Psoas muscle (tissue), 8 donors: ENCODE data around the gene RAPGEF3. TPM values are rescaled to one million over a fixed set of nuclear protein-coding genes. Genes with fewer than 3 reads are reported as not detected.

Experiments used
- ATAC-seq, 4 donors: fragments of 200-7000 bp; cut with Tn5 transposase; one replicate each; pipeline ENCODE4 v1.9.1; 2020; ENCODE audit warnings: moderate library complexity in 3 of 4, mild to moderate bottlenecking in 2 of 4
- DNase-seq, 2 donors: peaks; one replicate each; pipeline ENCODE4 v3.0.0-alpha.2; 2020
- H3K27ac ChIP-seq: fragments of 200-600 bp; one replicate; pipeline ENCODE4 v1.8.0; 2022
- H3K27me3 ChIP-seq, 3 donors: fragments of 200-600 bp in 1 of 3; one replicate each; pipeline versions ENCODE4 v1.6.1 to v1.8.0; 2013 to 2022; ENCODE audit warnings: low read length in 2 of 3, mild to moderate bottlenecking in 2 of 3, moderate library complexity in 1 of 3; ENCODE audit not compliant: insufficient read depth in 3 of 3
- H3K36me3 ChIP-seq, 2 donors: fragments of 200-600 bp in 1 of 2; one replicate each; pipeline versions ENCODE4 v1.6.1 to v1.8.0; 2013 to 2022; ENCODE audit warnings: low read depth in 1 of 2, mild to moderate bottlenecking in 1 of 2, moderate library complexity in 1 of 2; ENCODE audit not compliant: insufficient read depth in 1 of 2
- H3K4me1 ChIP-seq: fragments of 200-600 bp; one replicate; pipeline ENCODE4 v1.8.0; 2022
- H3K4me3 ChIP-seq: fragments of 200-600 bp; one replicate; pipeline ENCODE4 v1.8.0; 2022; ENCODE audit warnings: mild to moderate bottlenecking
- H3K9me3 ChIP-seq: fragments of 200-600 bp; one replicate; pipeline ENCODE4 v1.8.0; 2022
- WGBS, 3 donors: extraction: QIAGEN DNeasy Blood & Tissue Kit; methylation state at CpG; one replicate each; pipeline versions ENCODE4 v1.1.6 to v1.1.7; 2013; 5-methylcytosine and 5-hydroxymethylcytosine counted together
- intact Hi-C, 2 donors: fragments of 100-400 bp; cut with DNase I; formaldehyde crosslinking; loops; one replicate each; pipeline versions ENCODE4 v1.11.0 to v1.14.2; 2022
- polyA plus RNA-seq, 3 donors: library from polyadenylated mRNA; stranded (reverse); fragments of 200-250 nt; gene quantifications; one replicate each; pipeline ENCODE4 v1.2.3, GENCODE V29; 2013
- total RNA-seq, 4 donors: library from RNA; stranded (reverse); fragmentation: NEBNext Ultra II Directional in 2 of 4; extraction: Animal tissue kit (Norgen Biotek cat#: 25700) in 2 of 4; gene quantifications; one replicate each; pipeline versions ENCODE4 v1.2.1 to v1.2.4, GENCODE V29; 2021 to 2023
- TF ChIP-seq, protein P1 (sequence below): fragments of 200-600 bp; IDR thresholded peaks from one replicate; pipeline ENCODE4 v1.8.0; 2022; ENCODE audit warnings: antibody characterized with exemption
- donor health status: healthy with polysubstance abuse.
- donor health status: DM: no; HTN: no; CAD: no; lungs with moderate emphysema.
- donor health status: Bipolar disorder and iron deficiency.
- donor health status: healthy.
- donor health status: DM: yes; HTN: yes; CAD: no.
- donor health status: DM: no; HTN: no; CAD: no.
- donor health status: DM: no; HTN: no; CAD: no.
- donor health status: DM: yes; HTN: yes; CAD: no.

Gene RAPGEF3
- total and polyA plus RNA-seq, 7 donors: 5.1 to 29.9 (median 14.7) TPM

DNA sequence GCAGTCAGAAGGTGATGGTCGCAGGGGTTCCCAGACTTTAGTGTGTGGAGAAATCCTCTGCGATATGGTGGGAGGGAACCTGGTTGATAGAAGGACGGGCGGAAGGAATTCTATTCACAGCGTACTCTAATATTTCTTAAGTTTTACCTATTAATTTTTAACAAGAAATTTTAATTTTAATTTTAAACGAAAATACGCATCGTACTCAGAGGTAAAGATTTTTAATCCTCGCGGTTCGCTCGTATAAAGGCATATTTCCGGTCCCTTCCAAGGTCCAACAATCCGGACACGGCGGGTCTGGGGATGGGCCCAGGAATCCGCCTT lies 14.0 kb upstream of the RAPGEF3 start:
- no peaks in the 10 kb centered on the region for H3K9me3 ChIP-seq
- ATAC-seq: no peak
- WGBS, 3 donors: 12 to 14% (median 13%) methylated on average over 17 of the region's 17 CpGs
- H3K36me3 ChIP-seq: no peaks in the 10 kb centered on the region
- no peak for DNase-seq
- no peaks in the 10 kb centered on the region for H3K27me3 ChIP-seq
- H3K4me3 ChIP-seq: peak overlapping the region; percentile 98
- TF ChIP-seq, protein P1, sequence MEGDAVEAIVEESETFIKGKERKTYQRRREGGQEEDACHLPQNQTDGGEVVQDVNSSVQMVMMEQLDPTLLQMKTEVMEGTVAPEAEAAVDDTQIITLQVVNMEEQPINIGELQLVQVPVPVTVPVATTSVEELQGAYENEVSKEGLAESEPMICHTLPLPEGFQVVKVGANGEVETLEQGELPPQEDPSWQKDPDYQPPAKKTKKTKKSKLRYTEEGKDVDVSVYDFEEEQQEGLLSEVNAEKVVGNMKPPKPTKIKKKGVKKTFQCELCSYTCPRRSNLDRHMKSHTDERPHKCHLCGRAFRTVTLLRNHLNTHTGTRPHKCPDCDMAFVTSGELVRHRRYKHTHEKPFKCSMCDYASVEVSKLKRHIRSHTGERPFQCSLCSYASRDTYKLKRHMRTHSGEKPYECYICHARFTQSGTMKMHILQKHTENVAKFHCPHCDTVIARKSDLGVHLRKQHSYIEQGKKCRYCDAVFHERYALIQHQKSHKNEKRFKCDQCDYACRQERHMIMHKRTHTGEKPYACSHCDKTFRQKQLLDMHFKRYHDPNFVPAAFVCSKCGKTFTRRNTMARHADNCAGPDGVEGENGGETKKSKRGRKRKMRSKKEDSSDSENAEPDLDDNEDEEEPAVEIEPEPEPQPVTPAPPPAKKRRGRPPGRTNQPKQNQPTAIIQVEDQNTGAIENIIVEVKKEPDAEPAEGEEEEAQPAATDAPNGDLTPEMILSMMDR: no peak
- H3K4me1 ChIP-seq: peaks cover 43% of the 10 kb centered on the region
- intact Hi-C loops: no loop called here
- H3K27ac ChIP-seq: peak overlapping the region; percentile 89

DNA sequence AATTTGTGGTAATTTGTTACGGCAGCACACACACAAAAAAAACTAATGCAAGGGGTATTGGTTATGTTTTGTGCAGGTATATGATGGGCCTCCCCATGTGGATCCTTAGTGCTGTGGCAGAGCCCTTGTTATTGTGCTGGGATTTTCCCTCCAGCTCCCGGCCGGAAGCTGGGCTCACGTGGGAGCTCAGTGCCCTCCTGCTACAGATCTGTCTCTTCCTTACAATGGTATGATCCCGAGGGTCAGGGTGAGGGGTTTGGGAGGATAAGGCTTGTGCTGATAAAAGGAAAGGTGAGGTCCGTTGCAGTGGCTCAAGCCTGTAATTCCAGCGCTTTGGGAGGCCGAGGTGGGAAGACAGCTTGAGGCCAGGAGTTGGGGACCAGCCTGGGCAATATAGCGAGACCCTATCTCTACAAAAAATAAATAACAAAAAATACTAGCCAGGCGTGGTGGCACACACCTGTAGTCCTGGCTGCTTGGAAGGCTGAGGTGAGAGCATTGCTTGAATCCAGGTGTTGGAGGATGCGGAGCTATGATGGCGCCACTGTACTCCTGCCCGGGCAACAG lies 13.5 kb upstream of the RAPGEF3 start:
- intact Hi-C loops: no loop called here
- peak in 1 of 2 donors; percentile 34 for DNase-seq
- no peak for ATAC-seq
- Histone ChIP-seq H3K9me3 (no peaks in the 10 kb centered on the region), H3K4me1 (peaks cover 38% of the 10 kb centered on the region), H3K4me3 (peak overlapping the region; percentile 98), H3K36me3 (no peaks in the 10 kb centered on the region), H3K27me3 (no peaks in the 10 kb centered on the region), H3K27ac (no peak overlapping the region)
- TF ChIP-seq, protein P1: no peak
- 74 to 79% (median 78%) methylated on average over 13 of the region's 13 CpGs for WGBS, 3 donors

DNA sequence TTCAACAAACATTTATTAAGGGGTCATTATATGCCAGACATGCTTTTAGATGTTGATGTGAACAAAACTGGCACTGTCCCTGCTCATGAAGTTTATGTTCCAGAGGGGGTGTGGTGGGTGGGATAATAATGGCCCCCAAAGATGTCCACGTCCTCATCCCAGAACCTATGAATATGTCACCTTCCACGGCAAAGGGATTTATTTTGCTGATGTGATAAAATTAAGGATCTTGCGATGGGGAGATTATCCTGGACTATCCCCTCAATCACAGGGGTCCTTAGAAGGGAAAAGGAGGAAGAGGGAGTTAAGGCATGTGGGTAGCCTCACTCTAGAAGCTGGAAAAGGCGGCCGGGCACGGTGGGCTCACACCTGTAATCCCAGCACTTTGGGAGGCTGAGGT lies 12.6 kb upstream of the RAPGEF3 start:
- no peaks in the 10 kb centered on the region for H3K36me3 ChIP-seq
- TF ChIP-seq, protein P1: no peak
- DNase-seq (no peak), ATAC-seq (no peak)
- H3K9me3 ChIP-seq: no peaks in the 10 kb centered on the region
- intact Hi-C loops: no loop called here
- no peak overlapping the region for H3K4me3 ChIP-seq
- H3K27me3 ChIP-seq: no peaks in the 10 kb centered on the region
- H3K27ac ChIP-seq: no peak overlapping the region
- H3K4me1 ChIP-seq: peaks cover 29% of the 10 kb centered on the region
- WGBS, 3 donors: 91 to 93% (median 91%) methylated on average over 6 of the region's 6 CpGs

DNA sequence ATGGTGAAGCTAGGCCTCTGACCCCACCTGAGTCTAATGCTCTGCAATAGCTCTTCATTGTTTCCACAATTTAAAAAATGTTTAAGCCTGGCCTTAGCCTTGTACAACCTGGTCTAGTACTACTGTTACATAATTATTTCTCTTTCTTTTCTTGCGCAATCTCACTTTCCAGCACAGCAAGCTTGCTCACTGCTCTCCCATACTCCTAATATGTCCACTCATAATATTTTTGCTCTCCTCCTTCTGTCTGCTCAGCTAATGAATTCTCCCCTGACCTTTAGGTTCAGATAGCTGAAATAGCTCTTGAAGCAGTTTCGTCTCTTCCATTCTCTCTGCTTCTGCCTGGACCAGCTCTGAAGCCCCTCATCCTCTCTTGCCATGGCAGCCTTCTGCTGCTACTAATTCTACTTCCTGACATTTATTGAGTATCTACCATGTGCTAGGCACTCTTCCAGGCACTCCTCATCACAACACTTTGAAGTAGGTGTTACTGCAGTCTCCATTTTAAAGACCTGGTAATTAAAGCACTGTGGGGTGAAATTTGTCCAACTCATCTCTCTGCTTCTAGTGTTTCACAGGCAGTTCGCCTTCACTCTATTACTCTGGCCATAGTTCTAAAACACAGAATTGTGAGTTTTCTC lies 11.5 kb upstream of the RAPGEF3 start:
- Histone ChIP-seq H3K4me1 (peaks cover 18% of the 10 kb centered on the region), H3K9me3 (no peaks in the 10 kb centered on the region), H3K36me3 (no peaks in the 10 kb centered on the region), H3K27me3 (no peaks in the 10 kb centered on the region), H3K4me3 (no peak overlapping the region), H3K27ac (no peak overlapping the region)
- ATAC-seq: no peak
- TF ChIP-seq, protein P1: no peak
- DNase-seq: no peak
- 79 to 89% (median 88%) methylated on average over 3 of the region's 3 CpGs for WGBS, 3 donors
- intact Hi-C loops: no loop called here
